DOHH2 (cell line): ENCODE data around the gene ELOVL3.

Experiments
- EZH2phosphoT487 ChIP-seq: fragments of 200-600 bp; sonication (generic); IDR thresholded peaks from 2 replicates; pipeline ENCODE4 v1.6.1; 2017; ENCODE audit warnings: borderline replicate concordance, mild to moderate bottlenecking, antibody characterized with exemption, low read length, moderate library complexity, mixed read lengths
- TF ChIP-seq, protein P1 (sequence below): fragments of 200-600 bp; sonication (generic); IDR thresholded peaks from one replicate; pipeline ENCODE4 v1.5.1; 2014; ENCODE audit warnings: antibody characterized with exemption, mild to moderate bottlenecking, low read depth, low read length; ENCODE audit not compliant: poor library complexity, severe bottlenecking

DNA sequence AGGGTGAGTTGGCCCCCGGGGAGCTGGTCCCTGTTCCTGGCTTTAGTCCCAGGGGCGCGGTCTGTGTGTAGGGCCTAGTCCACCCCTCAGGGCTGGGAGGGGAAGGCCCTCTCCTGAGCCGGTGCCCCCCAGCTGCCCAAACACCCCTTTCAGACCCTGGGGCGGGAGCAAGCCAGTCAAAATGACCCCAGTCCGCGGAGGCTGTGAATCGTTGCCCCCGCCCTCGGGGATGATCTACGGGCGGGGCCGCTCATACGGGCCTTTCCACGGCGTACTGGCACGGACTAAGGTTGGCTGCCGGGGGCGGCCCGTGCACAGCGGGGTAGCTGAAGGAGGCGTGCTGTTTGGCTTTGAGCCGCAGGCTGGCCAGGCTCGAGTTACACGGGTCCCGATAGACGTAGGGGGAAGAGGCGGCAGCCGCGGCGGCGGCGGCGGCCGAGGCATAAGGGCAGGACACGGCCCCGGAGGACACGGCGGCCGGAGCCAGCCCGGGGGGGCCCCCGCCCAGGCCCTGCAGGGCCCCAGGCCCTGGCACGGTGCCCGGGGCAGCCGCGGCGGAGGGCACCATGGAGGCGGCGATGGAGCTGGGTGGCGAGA is 4.3 kb downstream of the ELOVL3 start:
- TF ChIP-seq, protein P1, sequence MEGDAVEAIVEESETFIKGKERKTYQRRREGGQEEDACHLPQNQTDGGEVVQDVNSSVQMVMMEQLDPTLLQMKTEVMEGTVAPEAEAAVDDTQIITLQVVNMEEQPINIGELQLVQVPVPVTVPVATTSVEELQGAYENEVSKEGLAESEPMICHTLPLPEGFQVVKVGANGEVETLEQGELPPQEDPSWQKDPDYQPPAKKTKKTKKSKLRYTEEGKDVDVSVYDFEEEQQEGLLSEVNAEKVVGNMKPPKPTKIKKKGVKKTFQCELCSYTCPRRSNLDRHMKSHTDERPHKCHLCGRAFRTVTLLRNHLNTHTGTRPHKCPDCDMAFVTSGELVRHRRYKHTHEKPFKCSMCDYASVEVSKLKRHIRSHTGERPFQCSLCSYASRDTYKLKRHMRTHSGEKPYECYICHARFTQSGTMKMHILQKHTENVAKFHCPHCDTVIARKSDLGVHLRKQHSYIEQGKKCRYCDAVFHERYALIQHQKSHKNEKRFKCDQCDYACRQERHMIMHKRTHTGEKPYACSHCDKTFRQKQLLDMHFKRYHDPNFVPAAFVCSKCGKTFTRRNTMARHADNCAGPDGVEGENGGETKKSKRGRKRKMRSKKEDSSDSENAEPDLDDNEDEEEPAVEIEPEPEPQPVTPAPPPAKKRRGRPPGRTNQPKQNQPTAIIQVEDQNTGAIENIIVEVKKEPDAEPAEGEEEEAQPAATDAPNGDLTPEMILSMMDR, result no peak
- TF ChIP-seq EZH2phosphoT487, result 0 out of 2 replicates have a peak, but pooled peaks have one; percentile 30
